ENCODE data around the gene PSAPL1. TPM values are rescaled to one million over a fixed set of nuclear protein-coding genes. Genes with fewer than 3 reads are reported as not detected.
A peak's percentile ranks its signal among the peaks of the same experiment; 100 is the strongest.

The PSAPL1 gene
- total RNA-seq, 3 donors from 2014 or later: 0.15 TPM; not detected in 2

DNA sequence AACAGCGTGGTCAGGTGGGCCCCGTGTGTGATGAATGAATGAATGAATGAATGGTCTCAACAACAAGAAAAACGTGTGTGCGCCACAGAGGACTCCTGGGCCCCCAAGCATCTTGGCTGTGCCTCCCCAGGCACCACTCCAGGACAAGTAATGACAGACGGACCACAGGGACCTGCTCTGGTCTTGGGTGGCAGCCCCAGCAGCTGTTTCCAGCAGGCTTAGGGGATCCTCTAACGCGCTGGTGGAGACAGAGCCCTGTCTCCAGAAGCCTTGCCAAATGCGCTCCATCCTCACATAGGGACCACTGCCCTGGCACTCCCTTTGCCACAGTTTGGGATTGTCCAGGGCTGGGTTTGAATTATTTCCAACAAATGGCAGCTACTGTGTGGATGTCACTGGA lies 39.1 kb downstream of the PSAPL1 start:
- no peaks in the 10 kb centered on the region for H3K4me1 ChIP-seq
- intact Hi-C loops (cut with DNase I; ENCODE audit: low total_unique reads): no loop called here
- H3K36me3 ChIP-seq: no peaks in the 10 kb centered on the region
- peaks cover 0 to 60% of the 10 kb centered on the region in 2 donors for H3K27me3 ChIP-seq
- no peak for TF ChIP-seq POLR2A (IDR thresholded peaks at IDR 0.05)
- TF ChIP-seq, protein P1, sequence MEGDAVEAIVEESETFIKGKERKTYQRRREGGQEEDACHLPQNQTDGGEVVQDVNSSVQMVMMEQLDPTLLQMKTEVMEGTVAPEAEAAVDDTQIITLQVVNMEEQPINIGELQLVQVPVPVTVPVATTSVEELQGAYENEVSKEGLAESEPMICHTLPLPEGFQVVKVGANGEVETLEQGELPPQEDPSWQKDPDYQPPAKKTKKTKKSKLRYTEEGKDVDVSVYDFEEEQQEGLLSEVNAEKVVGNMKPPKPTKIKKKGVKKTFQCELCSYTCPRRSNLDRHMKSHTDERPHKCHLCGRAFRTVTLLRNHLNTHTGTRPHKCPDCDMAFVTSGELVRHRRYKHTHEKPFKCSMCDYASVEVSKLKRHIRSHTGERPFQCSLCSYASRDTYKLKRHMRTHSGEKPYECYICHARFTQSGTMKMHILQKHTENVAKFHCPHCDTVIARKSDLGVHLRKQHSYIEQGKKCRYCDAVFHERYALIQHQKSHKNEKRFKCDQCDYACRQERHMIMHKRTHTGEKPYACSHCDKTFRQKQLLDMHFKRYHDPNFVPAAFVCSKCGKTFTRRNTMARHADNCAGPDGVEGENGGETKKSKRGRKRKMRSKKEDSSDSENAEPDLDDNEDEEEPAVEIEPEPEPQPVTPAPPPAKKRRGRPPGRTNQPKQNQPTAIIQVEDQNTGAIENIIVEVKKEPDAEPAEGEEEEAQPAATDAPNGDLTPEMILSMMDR (IDR thresholded peaks at IDR 0.05): no peak
- no peak for TF ChIP-seq POLR2AphosphoS5 (IDR thresholded peaks at IDR 0.05)
- H3K9me3 ChIP-seq: no peaks in the 10 kb centered on the region
- no peak overlapping the region for H3K27ac ChIP-seq
- no peak overlapping the region for H3K4me3 ChIP-seq
- peak; percentile 15 to 24 for DNase-seq (ENCODE audit: low spot score in 2 of 2)

DNA sequence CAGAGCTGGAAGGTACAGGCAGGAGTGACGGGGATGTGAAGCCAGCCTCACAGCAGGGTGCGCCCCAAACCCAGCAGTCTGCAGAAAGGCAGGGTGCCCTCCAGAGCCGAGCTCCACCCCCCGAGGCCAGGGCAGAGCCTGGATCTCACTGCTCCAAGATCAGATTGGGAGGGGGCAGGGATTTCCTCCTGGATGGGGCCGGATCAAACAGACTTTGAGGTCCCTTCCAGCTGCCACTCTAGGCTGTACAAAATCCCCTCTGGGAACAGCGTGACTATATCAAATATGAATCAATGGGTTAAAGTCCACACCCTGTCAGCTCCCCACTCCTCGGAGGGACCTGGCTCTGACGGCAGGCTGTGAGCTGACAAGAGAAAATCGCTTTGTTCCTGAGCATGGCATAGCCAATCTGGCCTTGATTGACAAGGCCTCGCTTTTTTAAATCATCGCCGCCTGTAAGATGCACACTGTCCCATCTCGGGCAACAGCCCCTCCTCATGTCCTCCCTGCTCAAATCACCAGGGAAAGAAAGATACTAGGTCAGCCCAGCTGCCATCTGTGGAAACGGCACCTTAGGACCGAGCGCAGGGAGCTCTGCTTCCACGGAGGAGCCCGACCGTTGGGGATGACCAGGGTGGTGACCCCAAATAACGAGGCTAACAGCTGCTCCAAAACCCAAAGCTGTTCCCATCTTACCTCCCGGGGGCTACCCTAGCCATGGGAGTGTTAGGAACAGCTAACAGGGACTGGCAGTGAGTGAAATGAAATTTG lies 39.9 kb downstream of the PSAPL1 start:
- TF ChIP-seq POLR2A (IDR thresholded peaks at IDR 0.05) (no peak), POLR2AphosphoS5 (IDR thresholded peaks at IDR 0.05) (no peak)
- TF ChIP-seq, protein P1 (IDR thresholded peaks at IDR 0.05): no peak
- intact Hi-C loops (cut with DNase I; ENCODE audit: low total_unique reads): loop anchor here (5.0 kb wide), 1 partner anchor 548 kb away; no protein-coding TSS in a partner anchor
- Histone ChIP-seq H3K9me3 (no peaks in the 10 kb centered on the region), H3K27ac (no peak overlapping the region), H3K27me3 (peaks cover 0 to 56% of the 10 kb centered on the region in 2 donors), H3K36me3 (no peaks in the 10 kb centered on the region), H3K4me3 (no peak overlapping the region), H3K4me1 (no peaks in the 10 kb centered on the region)
- DNase-seq (ENCODE audit: low spot score in 2 of 2): peak; percentile 12 to 36

DNA sequence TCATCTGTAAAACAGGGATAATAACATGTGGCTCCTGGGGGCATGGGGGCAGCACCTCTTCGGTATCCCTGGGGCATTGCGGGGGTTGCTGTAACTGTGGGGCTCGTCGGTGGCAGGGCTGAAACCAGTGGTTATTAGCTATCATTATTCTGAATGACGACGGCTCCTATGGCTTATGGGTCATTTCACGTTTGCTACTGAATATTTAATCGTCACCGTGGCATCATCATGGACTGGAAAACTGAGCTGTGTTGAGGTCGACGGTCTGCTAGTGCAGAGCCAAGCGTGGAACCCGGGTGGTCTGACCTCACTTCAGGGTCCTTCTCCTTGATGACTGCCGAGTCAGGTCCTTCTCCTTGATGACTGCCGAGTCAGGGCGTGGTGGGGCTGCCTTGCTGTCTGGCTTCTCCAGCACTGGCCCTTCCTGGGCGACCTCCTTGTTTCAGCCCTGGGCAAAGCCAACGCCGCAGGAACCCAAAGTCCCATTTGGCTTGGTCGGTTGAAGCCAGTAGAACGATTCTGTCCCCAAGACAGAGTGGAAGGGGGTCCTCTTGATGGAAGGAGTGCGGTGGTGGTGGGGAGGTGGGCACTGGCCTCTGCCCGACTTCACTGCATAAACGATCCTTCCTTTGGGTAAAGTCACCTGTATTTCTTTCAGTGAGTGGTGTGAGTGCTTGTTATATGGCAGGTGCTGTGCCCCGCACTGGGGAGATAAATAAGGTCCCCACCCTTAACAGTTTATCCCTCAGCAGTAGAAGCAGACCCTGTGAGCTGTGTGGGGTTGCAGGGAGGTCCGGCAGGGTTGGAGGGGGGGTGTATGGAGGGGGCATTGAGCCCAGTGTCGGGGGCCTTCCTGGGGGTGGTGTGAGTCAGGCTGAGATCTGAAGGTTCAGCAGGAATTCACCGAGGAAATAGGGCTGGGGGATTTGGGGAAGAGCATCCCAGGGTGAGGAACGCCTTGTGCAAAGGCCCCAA lies 40.8 kb downstream of the PSAPL1 start:
- H3K27ac ChIP-seq: no peak overlapping the region
- no peaks in the 10 kb centered on the region for H3K36me3 ChIP-seq
- peak; percentile 11 to 48 for DNase-seq (ENCODE audit: low spot score in 2 of 2)
- intact Hi-C loops (cut with DNase I; ENCODE audit: low total_unique reads): loop anchor here (5.0 kb wide), 1 partner anchor 547 kb away; no protein-coding TSS in a partner anchor
- H3K27me3 ChIP-seq: peaks cover 0 to 46% of the 10 kb centered on the region in 2 donors
- no peaks in the 10 kb centered on the region for H3K4me1 ChIP-seq
- TF ChIP-seq, protein P1 (IDR thresholded peaks at IDR 0.05): no peak
- TF ChIP-seq POLR2AphosphoS5 (IDR thresholded peaks at IDR 0.05): no peak
- H3K9me3 ChIP-seq: no peaks in the 10 kb centered on the region
- no peak overlapping the region for H3K4me3 ChIP-seq

DNA sequence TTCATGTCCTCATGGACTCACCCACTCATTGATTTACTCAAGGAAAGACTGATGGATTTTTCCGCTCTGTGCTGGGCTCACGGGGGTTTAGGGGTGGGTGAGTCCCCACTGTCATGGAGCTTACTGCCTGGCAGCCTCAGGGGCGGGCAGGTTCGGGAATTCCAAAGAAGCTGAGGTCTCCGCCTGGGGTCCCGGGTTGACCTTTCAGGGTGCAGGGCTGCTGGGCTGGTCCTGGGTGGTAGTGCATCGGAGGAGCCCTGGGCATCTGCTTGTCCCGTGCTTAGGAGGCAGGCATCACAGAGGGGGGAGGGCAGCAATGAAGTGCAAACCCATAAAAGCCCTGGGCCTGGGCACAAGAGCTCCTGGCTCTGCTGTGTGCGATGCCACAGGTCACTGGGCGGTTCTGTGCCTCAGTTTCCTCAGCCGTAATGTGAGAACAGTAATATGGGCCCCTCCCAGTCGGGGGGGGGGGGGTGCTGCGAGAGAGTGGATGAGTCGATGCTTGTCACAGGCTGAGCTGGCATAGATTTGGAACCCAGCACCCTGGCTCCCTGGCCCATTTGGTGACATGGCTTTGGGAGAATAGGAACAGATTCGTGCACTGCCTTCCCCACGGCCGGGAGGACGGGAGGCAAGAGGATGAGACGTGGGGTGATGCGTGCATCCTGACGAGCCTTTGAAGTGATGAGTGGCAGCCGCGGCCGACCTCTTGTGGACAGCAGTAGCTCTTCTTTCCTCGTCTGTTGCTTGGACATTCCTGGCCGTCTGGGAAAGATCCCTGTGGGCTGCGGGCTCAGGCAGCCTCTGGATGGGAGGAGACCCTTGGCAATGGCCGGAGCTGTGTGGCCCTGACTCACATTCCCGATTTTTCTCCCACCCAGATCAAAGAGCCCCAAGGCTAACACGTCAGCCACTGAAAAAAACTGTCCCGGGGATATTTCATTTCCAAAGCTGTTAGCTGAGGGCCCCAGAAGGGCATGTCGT lies 42.0 kb downstream of the PSAPL1 start:
- intact Hi-C loops (cut with DNase I; ENCODE audit: low total_unique reads): loop anchor here (5.0 kb wide), 1 partner anchor 545 kb away; no protein-coding TSS in a partner anchor
- peaks cover 0 to 39% of the 10 kb centered on the region in 2 donors for H3K27me3 ChIP-seq
- no peak overlapping the region for H3K4me3 ChIP-seq
- no peaks in the 10 kb centered on the region for H3K4me1 ChIP-seq
- no peaks in the 10 kb centered on the region for H3K9me3 ChIP-seq
- DNase-seq (ENCODE audit: low spot score in 2 of 2): peak; percentile 13 to 40
- H3K36me3 ChIP-seq: no peaks in the 10 kb centered on the region
- no peak overlapping the region for H3K27ac ChIP-seq
- TF ChIP-seq POLR2A (IDR thresholded peaks at IDR 0.05): no peak
- TF ChIP-seq, protein P1 (IDR thresholded peaks at IDR 0.05): no peak
- TF ChIP-seq POLR2AphosphoS5 (IDR thresholded peaks at IDR 0.05): no peak
